ENCODE measurements around the gene GRID2.
"Not testable (repeated sequence)": the region's sequence is repeated elsewhere in the genome, so short reads cannot be mapped to it uniquely, and the experiment has no call there.

GRID2 gene

GRCh38 chr4:92438722-92439121 is 135.0 kb downstream of the GRID2 start:
- DNase-seq (ENCODE audit: low read depth): not testable (repeated sequence)

- DNase-seq (ENCODE audit: low read depth): not testable (repeated sequence)
Measured at GRCh38 chr4:92442131-92442530, 138.4 kb downstream of the GRID2 start.

- not testable (repeated sequence) for DNase-seq (ENCODE audit: low read depth)
Measured at GRCh38 chr4:92444143-92444843, 140.5 kb downstream of the GRID2 start.

DNA sequence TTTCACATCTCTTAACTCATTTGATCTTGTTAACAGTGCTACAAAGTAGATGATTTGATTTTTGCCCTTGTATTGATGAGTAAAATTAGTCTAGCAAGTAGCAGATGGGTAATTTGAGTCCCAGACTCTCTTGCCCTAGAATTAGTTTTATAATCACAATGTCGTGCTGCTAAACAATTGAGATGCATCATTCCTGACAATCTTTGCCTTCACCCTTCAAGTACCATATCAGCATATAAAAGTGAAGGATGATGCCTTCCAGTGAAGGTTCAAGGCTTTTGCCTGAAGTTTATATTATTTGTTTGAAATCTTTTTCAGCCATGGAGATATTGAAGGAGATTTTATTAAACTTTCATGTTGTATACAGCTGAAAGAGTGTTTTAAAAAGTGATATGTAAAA is 141.4 kb downstream of the GRID2 start:
- no peak for DNase-seq (ENCODE audit: low read depth)

- peak; percentile 3 for DNase-seq (ENCODE audit: low read depth)
Measured at GRCh38 chr4:92447255-92447905, 143.6 kb downstream of the GRID2 start.

- DNase-seq (ENCODE audit: low read depth): not testable (repeated sequence)
Measured at GRCh38 chr4:92448176-92448575, 144.4 kb downstream of the GRID2 start.

DNA sequence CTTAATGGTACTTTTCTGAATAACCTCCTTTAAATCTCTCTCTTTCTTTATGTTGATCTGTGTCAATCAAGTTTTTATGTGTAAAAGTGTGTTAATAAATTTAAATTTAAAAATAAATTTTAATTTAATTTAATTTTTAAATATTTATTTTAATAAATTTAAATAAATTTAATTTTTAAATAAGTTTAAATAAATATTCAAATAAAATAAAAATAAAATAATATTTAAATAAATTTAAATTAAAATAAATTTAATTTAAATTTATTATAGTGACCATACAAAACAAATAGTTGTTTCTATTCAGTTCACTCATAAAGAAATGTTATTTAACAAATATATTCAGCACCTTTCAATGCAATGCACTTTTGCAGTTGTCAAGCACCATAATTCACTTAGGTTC is 146.9 kb downstream of the GRID2 start:
- DNase-seq (ENCODE audit: low read depth): no peak

DNA sequence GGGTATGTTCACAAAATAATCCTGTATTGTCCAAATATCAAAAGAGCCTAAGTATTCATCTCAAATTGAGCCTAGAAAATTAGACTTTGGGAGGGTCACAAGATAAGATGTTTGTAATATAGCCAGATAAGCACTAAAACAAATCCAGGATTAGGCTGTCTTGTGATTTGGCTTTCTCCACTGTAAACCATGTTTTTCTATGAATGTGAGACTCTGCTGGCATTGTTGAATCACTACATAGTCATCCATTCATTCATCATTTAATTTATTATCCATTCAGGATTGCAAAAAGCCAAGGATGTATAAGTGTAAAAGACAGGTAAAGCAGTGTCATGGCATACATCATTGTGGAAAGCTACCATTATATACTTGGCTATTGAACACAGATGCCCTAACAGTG is 148.0 kb downstream of the GRID2 start:
- peak; percentile 16 for DNase-seq (ENCODE audit: low read depth)

DNA sequence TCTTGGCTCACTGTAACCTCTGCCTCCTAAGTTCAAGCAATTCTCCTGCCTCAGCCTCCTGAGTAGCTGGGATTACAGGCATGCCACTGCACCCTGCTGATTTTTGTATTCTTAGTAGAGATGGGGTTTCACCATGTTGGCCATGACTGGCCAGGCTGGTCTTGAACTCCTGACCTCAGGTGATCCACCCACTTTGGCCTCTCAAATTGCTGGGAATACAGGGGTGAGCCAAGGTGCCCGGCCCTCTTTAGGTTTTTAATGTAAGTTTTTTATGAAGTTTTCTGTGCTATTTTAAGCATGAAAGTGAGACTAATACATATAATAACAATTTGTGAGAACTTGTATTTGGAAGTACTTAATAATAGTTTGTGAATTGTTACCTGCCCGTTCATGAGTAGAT is 148.6 kb downstream of the GRID2 start:
- not testable (repeated sequence) for DNase-seq (ENCODE audit: low read depth)

GRCh38 chr4:92455329-92455839 is 151.6 kb downstream of the GRID2 start:
- DNase-seq (ENCODE audit: low read depth): no peak

DNA sequence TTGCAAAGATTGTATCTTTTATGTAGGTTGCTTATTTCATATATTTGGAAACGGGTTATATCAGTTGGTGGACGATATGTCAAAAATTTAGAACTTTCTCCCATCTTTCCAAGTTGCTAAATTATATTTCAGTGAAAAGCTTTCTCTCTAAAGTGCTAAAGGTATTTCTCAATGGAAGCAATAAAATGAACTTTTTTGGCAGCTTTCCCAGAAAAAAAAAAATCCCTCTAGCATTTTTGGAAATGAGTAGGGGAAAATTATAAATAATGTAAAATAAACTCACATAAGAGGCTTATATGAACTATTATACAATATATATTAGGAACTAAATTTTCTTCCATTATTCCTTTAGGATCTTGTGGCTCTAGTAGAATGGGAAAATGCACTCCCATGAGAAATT is 152.2 kb downstream of the GRID2 start:
- no peak for DNase-seq (ENCODE audit: low read depth)

DNA sequence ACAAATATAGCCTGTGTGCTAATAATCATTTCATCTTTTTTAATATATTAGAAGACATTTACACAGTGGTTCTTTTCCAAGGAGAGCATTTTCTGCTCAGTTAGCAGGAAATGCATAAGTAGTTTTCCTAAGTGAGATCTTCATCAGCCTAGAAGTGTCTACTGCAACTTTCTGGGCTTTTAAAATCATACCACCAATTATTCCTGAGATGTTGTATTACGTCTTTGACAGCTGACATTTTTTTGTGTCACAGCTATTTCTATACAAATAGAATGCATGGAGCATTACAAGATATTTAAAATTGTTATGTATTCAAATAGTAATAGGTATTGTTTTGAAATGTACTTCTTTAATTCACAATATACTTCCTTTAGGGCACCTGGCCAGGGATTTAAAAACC is 158.0 kb downstream of the GRID2 start:
- no peak for DNase-seq (ENCODE audit: low read depth)

- DNase-seq (ENCODE audit: low read depth): no peak
Measured at GRCh38 chr4:92477298-92477697, 173.5 kb downstream of the GRID2 start.

DNA sequence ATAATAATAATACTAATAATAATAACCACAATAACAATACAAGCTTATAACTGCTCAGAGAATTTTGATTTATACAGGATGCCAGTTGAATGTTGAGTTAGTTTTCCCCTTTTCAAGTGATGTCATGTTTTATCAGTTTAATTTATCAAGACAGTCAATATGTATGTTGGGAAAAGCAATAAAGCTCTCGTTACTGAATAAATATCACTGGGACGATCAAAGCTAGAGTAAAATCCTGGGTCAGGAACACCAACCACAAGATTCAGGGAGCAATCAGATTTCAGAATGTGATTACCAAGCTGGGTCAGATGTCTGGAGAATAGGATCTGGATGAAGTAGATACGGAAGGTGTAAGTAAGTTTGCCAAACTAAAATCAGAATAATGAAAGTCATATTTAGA is 179.6 kb downstream of the GRID2 start:
- no peak for DNase-seq (ENCODE audit: low read depth)

DNA sequence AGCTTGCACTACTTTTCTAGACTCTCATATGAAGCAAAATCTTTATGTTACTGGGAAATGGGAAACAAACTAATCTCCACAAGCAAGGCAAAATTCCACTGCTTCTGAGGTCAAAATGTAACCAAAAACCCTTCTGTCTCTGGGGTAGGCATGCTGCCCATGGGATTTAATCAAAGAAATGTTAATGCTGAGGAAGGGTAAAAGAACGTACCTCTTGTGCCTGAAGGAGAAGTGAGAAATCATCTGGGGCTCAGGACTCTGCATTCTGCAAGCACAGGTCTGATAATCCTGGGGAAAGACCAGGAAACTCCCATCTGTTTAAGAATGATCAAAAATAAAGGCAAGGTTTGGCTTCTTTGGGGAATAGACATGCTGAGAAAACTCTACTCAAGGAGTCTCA is 184.7 kb downstream of the GRID2 start:
- DNase-seq (ENCODE audit: low read depth): no peak

- DNase-seq (ENCODE audit: low read depth): no peak
Measured at GRCh38 chr4:92497141-92497540, 193.4 kb downstream of the GRID2 start.

DNA sequence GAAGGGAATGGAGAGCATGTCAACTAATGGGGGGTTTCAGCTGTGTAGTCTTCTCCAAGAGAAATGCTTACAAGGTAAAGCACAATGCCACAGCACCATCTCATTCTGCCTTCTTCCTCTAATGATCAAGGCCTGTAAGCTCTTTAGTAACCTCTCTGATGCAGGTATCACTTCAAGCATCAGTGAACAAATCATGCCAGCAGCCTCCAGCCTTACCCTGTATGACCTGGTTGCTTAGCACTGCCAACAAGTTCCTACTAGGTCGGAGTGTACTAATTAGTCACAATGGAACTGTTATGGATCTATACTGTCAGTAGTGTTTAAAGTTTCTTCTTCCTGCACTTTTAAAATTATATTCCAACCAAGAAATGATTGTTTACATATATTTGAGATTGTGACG is 197.7 kb downstream of the GRID2 start:
- DNase-seq (ENCODE audit: low read depth): no peak

GRCh38 chr4:92506933-92507332 is 203.2 kb downstream of the GRID2 start:
- no peak for DNase-seq (ENCODE audit: low read depth)

GRCh38 chr4:92514627-92515026 is 210.9 kb downstream of the GRID2 start:
- DNase-seq (ENCODE audit: low read depth): no peak

- no peak for DNase-seq (ENCODE audit: low read depth)
Measured at GRCh38 chr4:92516450-92516849, 212.7 kb downstream of the GRID2 start.

DNA sequence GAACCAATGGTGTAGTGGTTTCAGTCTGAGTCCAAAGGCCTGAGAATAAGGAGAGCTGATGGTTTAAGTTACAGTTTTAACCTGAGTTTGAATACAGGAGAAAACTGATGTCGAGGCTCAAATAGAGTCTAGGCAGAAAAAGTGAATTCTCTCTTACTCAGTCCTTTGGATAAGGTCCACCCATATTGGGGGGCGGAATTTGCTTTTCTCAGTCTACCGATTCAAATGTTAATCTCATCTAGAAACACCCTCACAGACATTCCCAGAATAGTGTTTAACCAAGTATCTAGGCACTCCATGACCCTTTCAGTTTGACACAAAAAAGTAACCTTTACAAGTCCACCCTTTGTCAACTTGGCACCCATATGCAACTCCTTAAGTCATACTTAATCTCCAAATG is 216.0 kb downstream of the GRID2 start:
- no peak for DNase-seq (ENCODE audit: low read depth)

- DNase-seq (ENCODE audit: low read depth): no peak
Measured at GRCh38 chr4:92520563-92520962, 216.8 kb downstream of the GRID2 start.

DNA sequence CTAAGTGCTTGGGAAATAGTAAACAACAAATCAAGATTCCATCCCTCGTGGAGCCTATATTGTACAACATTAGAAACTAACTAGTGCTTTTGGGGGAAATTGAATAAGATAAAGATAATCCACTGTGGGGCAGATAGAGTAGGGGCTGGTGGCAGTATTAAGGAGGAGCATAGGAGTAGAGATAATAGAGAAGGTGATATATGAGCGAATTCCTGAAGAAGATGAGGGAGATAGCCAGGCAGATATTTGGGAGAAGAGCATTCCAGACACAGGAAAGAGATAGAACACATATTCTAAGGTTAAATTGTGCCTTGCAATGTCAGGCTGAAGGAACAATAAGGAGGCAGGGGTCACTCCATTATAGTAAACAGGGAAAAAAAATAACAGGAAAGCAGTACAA is 218.2 kb downstream of the GRID2 start:
- DNase-seq (ENCODE audit: low read depth): no peak

DNA sequence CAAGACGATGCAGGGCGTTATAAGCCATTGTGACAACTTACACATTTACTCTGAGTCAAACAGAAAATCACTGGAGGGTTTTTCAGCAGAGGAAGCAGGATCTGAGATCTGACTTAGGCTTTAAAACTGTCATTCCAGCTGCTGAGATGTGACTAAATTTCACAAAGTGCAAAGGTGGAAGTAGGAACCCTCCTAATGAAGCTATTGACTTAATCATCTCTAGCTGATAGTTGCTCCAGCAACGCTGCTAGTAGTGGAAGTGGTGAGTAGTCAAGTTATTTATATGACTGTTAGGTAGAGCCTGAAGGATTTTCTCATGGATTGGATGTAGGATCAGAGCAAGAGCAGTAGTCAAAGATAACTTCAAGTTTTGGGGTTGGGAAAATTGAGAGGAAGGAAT is 218.6 kb downstream of the GRID2 start:
- no peak for DNase-seq (ENCODE audit: low read depth)
